HepG2 (cell line): Measurements from ENCODE around the gene HEPN1. TPM values are rescaled to one million over a fixed set of nuclear protein-coding genes. Genes with fewer than 3 reads are reported as not detected.

Experiments
- ATF6 ChIP-seq: sonication (generic); formaldehyde crosslinking; conservative IDR thresholded peaks from 2 replicates; pipeline ENCODE4 v1.4.0; 2020; ENCODE audit warnings: missing genetic modification reagents
- ELF1 ChIP-seq: sonication (generic); formaldehyde crosslinking; IDR thresholded peaks from 2 replicates; pipeline ENCODE4 v1.4.0; 2020; ENCODE audit warnings: missing genetic modification reagents
- SKIL ChIP-seq: sonication (generic); formaldehyde crosslinking; IDR thresholded peaks from 2 replicates; pipeline ENCODE4 v1.8.0; 2022; ENCODE audit warnings: missing genetic modification reagents, mild to moderate bottlenecking, moderate library complexity, borderline replicate concordance
- XRCC5 ChIP-seq: fragments of 200-400 bp; formaldehyde crosslinking; optimal IDR thresholded peaks from 2 replicates; pipeline ENCODE3; 2017; ENCODE audit warnings: mild to moderate bottlenecking, low read length
- ZNF317 ChIP-seq: sonication (generic); formaldehyde crosslinking; IDR thresholded peaks from 2 replicates; pipeline ENCODE4 v1.5.0; 2020; ENCODE audit warnings: mild to moderate bottlenecking, missing genetic modification reagents
- ZNF644 ChIP-seq: IDR thresholded peaks from 2 replicates; pipeline ENCODE4 v1.6.1; 2016; ENCODE audit warnings: low read depth
- ZNF691 ChIP-seq: sonication (generic); formaldehyde crosslinking; IDR thresholded peaks from 2 replicates; pipeline ENCODE4 v1.4.0; 2020; ENCODE audit warnings: missing genetic modification reagents, low read depth, mild to moderate bottlenecking, borderline replicate concordance
- ZSCAN25 ChIP-seq: sonication (generic); formaldehyde crosslinking; IDR thresholded peaks from 2 replicates; pipeline ENCODE4 v1.8.0; 2022; ENCODE audit warnings: mild to moderate bottlenecking, missing genetic modification reagents
- polyA plus RNA-seq, 8 experiments: library from polyadenylated mRNA; depleted of rRNA in 3 of 8; stranded (reverse) in 7 of 8; unstranded in 1 of 8; fragments of >200 nt; fragmentation: Illumina TruSeq in 4 of 8; extraction: Trizol in 4 of 8; gene quantifications; 2 replicates each; pipeline versions ENCODE4 v1.2.1 to v1.2.3, GENCODE V29; 2011 to 2016; ENCODE audit warnings: low read depth in 4 of 8, missing spikeins in 1 of 8, mixed read lengths in 1 of 8; ENCODE audit not compliant: insufficient read depth in 1 of 8
- total RNA-seq, 5 experiments: library from RNA; depleted of rRNA; stranded (reverse); fragments of >200 nt; fragmentation: Illumina TruSeq; extraction: Trizol; gene quantifications; 2 replicates each; pipeline ENCODE4 v1.2.3, GENCODE V29; 2016; ENCODE audit warnings: low read depth in 1 of 5
- TF ChIP-seq, protein P1 (sequence below): sonication (generic); formaldehyde crosslinking; IDR thresholded peaks from 2 replicates; pipeline ENCODE4 v1.5.0; 2020; ENCODE audit warnings: mild to moderate bottlenecking, missing genetic modification reagents, borderline replicate concordance
- TF ChIP-seq, protein P2 (sequence below): sonication (generic); formaldehyde crosslinking; IDR thresholded peaks from 2 replicates; pipeline ENCODE4 v1.4.0; 2020; ENCODE audit warnings: mild to moderate bottlenecking, low read depth, missing genetic modification reagents

HEPN1 gene
- total and polyA plus RNA-seq, 2 of the 13 experiments (the other 11 are each of a cell fraction or from before 2014, with no cell fraction given) = not detected

DNA sequence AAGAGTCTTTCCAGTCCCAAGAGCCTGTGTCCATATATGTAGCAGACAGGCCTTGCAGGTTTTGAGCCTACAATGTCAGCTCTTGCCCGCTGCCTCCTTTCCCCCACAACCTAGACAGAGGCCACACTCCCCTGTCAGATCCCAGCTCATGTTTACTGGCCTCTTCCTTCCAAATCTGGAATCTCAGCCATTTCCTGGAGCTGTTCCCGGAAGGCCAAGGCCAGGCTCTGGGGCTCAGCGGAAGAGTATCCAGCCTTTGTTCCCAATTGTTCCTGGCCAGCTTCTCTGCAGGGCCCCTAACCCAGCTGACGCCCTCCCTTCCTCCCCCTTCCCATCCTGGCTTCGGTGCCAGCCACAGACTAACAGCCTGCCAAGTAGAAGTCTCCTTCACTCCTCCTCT lies 20.3 kb upstream of the HEPN1 start (continued):
- TF ChIP-seq SKIL (CRISPR knock-in tag) (peak; percentile 68; the same call in 1 of the 2 replicates), ZNF317 (CRISPR knock-in tag) (no peak), XRCC5 (no peak), ZNF691 (CRISPR knock-in tag) (0 out of 2 replicates have a peak, but pooled peaks have one; percentile 19), ATF6 (CRISPR knock-in tag) (no peak), ZNF644 (CRISPR knock-in tag) (no peak), ZSCAN25 (CRISPR knock-in tag) (peak; percentile 78), ELF1 (peak; percentile 67)
- TF ChIP-seq, protein P1, sequence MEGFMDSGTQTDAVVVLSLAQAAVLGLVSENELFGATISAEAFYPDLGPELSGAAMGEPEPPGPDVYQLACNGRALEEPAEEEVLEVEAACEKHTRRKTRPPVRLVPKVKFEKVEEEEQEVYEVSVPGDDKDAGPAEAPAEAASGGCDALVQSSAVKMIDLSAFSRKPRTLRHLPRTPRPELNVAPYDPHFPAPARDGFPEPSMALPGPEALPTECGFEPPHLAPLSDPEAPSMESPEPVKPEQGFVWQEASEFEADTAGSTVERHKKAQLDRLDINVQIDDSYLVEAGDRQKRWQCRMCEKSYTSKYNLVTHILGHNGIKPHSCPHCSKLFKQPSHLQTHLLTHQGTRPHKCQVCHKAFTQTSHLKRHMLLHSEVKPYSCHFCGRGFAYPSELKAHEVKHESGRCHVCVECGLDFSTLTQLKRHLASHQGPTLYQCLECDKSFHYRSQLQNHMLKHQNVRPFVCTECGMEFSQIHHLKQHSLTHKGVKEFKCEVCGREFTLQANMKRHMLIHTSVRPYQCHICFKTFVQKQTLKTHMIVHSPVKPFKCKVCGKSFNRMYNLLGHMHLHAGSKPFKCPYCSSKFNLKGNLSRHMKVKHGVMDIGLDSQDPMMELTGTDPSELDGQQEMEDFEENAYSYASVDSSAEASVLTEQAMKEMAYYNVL (CRISPR knock-in tag) = no peak
- TF ChIP-seq, protein P2, sequence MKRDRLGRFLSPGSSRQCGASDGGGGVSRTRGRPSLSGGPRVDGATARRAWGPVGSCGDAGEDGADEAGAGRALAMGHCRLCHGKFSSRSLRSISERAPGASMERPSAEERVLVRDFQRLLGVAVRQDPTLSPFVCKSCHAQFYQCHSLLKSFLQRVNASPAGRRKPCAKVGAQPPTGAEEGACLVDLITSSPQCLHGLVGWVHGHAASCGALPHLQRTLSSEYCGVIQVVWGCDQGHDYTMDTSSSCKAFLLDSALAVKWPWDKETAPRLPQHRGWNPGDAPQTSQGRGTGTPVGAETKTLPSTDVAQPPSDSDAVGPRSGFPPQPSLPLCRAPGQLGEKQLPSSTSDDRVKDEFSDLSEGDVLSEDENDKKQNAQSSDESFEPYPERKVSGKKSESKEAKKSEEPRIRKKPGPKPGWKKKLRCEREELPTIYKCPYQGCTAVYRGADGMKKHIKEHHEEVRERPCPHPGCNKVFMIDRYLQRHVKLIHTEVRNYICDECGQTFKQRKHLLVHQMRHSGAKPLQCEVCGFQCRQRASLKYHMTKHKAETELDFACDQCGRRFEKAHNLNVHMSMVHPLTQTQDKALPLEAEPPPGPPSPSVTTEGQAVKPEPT (CRISPR knock-in tag) = no peak
- TF ChIP-seq, all 625 proteins: peak for 45
